K562 (cell line): ENCODE measurements around the gene UBE3B. TPM values are rescaled to one million over a fixed set of nuclear protein-coding genes. Genes with fewer than 3 reads are reported as not detected.

ENCODE experiments used
- ARID4B ChIP-seq: sonication (generic); formaldehyde crosslinking; IDR thresholded peaks from 2 replicates; pipeline ENCODE4 v1.8.0; 2022; ENCODE audit warnings: mild to moderate bottlenecking, missing genetic modification reagents
- ATF4 ChIP-seq: fragments of 450-650 bp; formaldehyde crosslinking; IDR thresholded peaks from 2 replicates; pipeline ENCODE4 v1.4.0; 2022; ENCODE audit warnings: mild to moderate bottlenecking, moderate library complexity
- C11orf30 ChIP-seq: fragments of 450-650 bp; IDR thresholded peaks from 2 replicates; pipeline ENCODE4 v1.6.1; 2016; ENCODE audit warnings: low read depth, mild to moderate bottlenecking
- CHD2 ChIP-seq: IDR thresholded peaks from 2 replicates; pipeline ENCODE4 v1.6.1; 2011; ENCODE audit warnings: low read depth, low read length
- CSDE1 ChIP-seq, 2 experiments: fragments of 450-650 bp; IDR thresholded peaks; 2 replicates each; pipeline ENCODE4 v1.6.1; 2016; ENCODE audit warnings: mild to moderate bottlenecking in 1 of 2
- DLX4 ChIP-seq: fragments of 250-450 bp; sonication (Bioruptor Pico); IDR thresholded peaks from 2 replicates; pipeline ENCODE4 v1.6.1; 2021; ENCODE audit warnings: mild to moderate bottlenecking
- EZH2 ChIP-seq: IDR thresholded peaks from 2 replicates; pipeline ENCODE4 v1.6.1; 2012; ENCODE audit warnings: low read depth, mild to moderate bottlenecking, inconsistent platforms, low read length, borderline replicate concordance
- FOXM1 ChIP-seq, 2 experiments: fragments of 450-650 bp in 1 of 2; sonication (generic) in 1 of 2; formaldehyde crosslinking in 1 of 2; IDR thresholded peaks; 2 replicates each; pipeline versions ENCODE4 v1.6.1 to v1.9.0; 2017 to 2022; ENCODE audit warnings: low read depth in 2 of 2, mild to moderate bottlenecking in 2 of 2, missing genetic modification reagents in 1 of 2, moderate library complexity in 1 of 2
- JUND ChIP-seq, 2 experiments: IDR thresholded peaks; 2 replicates in 1 of 2; 3 replicates in 1 of 2; pipeline ENCODE4 v1.6.1; 2011; ENCODE audit warnings: borderline replicate concordance in 2 of 2, low read depth in 2 of 2, low read length in 2 of 2, improper control_type of control experiment in 1 of 2, missing biosample characterization in 1 of 2, missing genetic modification characterization in 1 of 2, missing genetic modification reagents in 1 of 2
- MCM3 ChIP-seq: fragments of 450-650 bp; IDR thresholded peaks from 2 replicates; pipeline ENCODE4 v1.6.1; 2016
- OTX1 ChIP-seq: fragments of 450-650 bp; formaldehyde crosslinking; IDR thresholded peaks from 2 replicates; pipeline ENCODE4 v1.4.0; 2022; ENCODE audit warnings: mild to moderate bottlenecking
- PURB ChIP-seq: sonication (generic); formaldehyde crosslinking; IDR thresholded peaks from 2 replicates; pipeline ENCODE4 v1.9.0; 2021; ENCODE audit warnings: low read depth, mild to moderate bottlenecking, missing genetic modification reagents
- SAFB2 ChIP-seq: fragments of 200-400 bp; formaldehyde crosslinking; IDR thresholded peaks from 2 replicates; pipeline ENCODE4 v1.6.1; 2018; ENCODE audit warnings: borderline replicate concordance, low read length, low read depth, moderate library complexity; ENCODE audit not compliant: severe bottlenecking
- SIN3A ChIP-seq, 2 experiments: fragments of 150-350 bp in 1 of 2; IDR thresholded peaks; 2 replicates each; pipeline ENCODE4 v1.6.1; 2011 to 2016; ENCODE audit warnings: borderline replicate concordance in 2 of 2, low read depth in 2 of 2, low read length in 2 of 2, mild to moderate bottlenecking in 2 of 2, moderate library complexity in 2 of 2; ENCODE audit not compliant: control insufficient read depth in 1 of 2
- VEZF1 ChIP-seq: fragments of 200-800 bp; sonication (Bioruptor generic); IDR thresholded peaks from 2 replicates; pipeline ENCODE4 v1.6.1; 2017; ENCODE audit warnings: missing genetic modification characterization, missing compliant biosample characterization
- ZBTB12 ChIP-seq: fragments of 250-450 bp; sonication (Bioruptor Pico); IDR thresholded peaks from 2 replicates; pipeline ENCODE4 v1.4.0; 2020
- ZNF316 ChIP-seq: fragments of 450-650 bp; IDR thresholded peaks from 2 replicates; pipeline ENCODE4 v1.6.1; 2016
- ZNF324 ChIP-seq: fragments of 250-450 bp; sonication (Bioruptor Pico); IDR thresholded peaks from 2 replicates; pipeline ENCODE4 v1.4.0; 2020; ENCODE audit warnings: mild to moderate bottlenecking
- polyA plus RNA-seq, 8 experiments: library from polyadenylated mRNA; depleted of rRNA in 4 of 8; stranded (reverse) in 5 of 8; unstranded in 3 of 8; fragments of >200 nt; fragmentation: Nextera tagmentation in 2 of 8; fragmentation: Illumina TruSeq in 1 of 8; extraction: Ambion mirVana in 2 of 8; extraction: Trizol in 1 of 8; gene quantifications; 2 replicates each; pipeline versions ENCODE4 v1.2.1 to v1.2.3, GENCODE V29; 2011 to 2014; ENCODE audit warnings: inconsistent platforms in 1 of 8, missing spikeins in 1 of 8
- total RNA-seq, 7 experiments: library from RNA; depleted of rRNA in 6 of 7; stranded (reverse); fragments of >200 nt in 6 of 7; fragmentation: Illumina TruSeq in 2 of 7; extraction: Trizol in 2 of 7; gene quantifications; 2 replicates each; pipeline versions ENCODE4 v1.2.1 to v1.2.3, GENCODE V29; 2011 to 2021; ENCODE audit warnings: low replicate concordance in 1 of 7

UBE3B gene
- total and polyA plus RNA-seq, 9 of the 15 experiments (the other 6 are each of a cell fraction or from before 2014, with no cell fraction given) = 7.6 to 23.6 (median 15.5) TPM

- TF ChIP-seq ARID4B (CRISPR knock-in tag) (peak; percentile 75), JUND (IDR thresholded peaks at IDR 0.05; ENCODE audit: borderline replicate concordance, low read depth, low read length) (no peak), JUND (tag; IDR thresholded peaks at IDR 0.05; ENCODE audit: borderline replicate concordance, low read depth, low read length) (peak; percentile 44; the same call in 1 of the 3 replicates), EZH2 (no peak), ATF4 (no peak; the same call in 1 of the 2 replicates), ZNF324 (CRISPR knock-in tag) (no peak), ZNF316 (no peak), MCM3 (no peak), SIN3A (IDR thresholded peaks at IDR 0.05; ENCODE audit: borderline replicate concordance in 2 of 2, control insufficient read depth in 1 of 2, low read depth in 2 of 2, low read length in 2 of 2) (peak; percentile 55 to 77; a peak in 2 of 4 replicates), SAFB2 (no peak), VEZF1 (CRISPR knock-in tag) (peak; percentile 85), CSDE1 (IDR thresholded peaks at IDR 0.05) (peak in 1 of 2 experiments; percentile 49; a peak in 1 of 4 replicates), FOXM1 (IDR thresholded peaks at IDR 0.05; ENCODE audit: low read depth) (peak; percentile 33; the same call in 1 of the 2 replicates), FOXM1 (CRISPR knock-in tag; IDR thresholded peaks at IDR 0.05; ENCODE audit: low read depth) (no peak), ZBTB12 (CRISPR knock-in tag) (peak; percentile 59; the same call in 1 of the 2 replicates), C11orf30 (peak; percentile 100), CHD2 (no peak), OTX1 (CRISPR knock-in tag) (peak; percentile 76; the same call in 1 of the 2 replicates), DLX4 (CRISPR knock-in tag) (no peak), PURB (no peak)
Measured at GRCh38 chr12:109477185-109477962, at the start of gene UBE3B, which contains the start of gene KCTD10 (continued).
